Stimulated activated CD8-positive, alpha-beta memory T cell treated with anti-CD3 and anti-CD28 coated beads, Interleukin-12 subunit alpha, Interleukin-12 subunit beta, amount 100 ng/mL, for 1 hour (primary cell): ENCODE data around the gene WDR46.
A peak's percentile ranks its signal among the peaks of the same experiment; 100 is the strongest.

ENCODE experiments used
- DNase-seq: peaks from one replicate; pipeline ENCODE4 v3.0.0-alpha.2; 2020; ENCODE audit warnings: low read depth

WDR46 gene

GRCh38 chr6:33288921-33289783 is at the start of gene WDR46, which contains the start of gene PFDN6:
Gene WDR46, minus strand, starts transcription at chr6:33289239. Its CDS starts 69 bp downstream, at chr6:33289170.
Gene PFDN6, plus strand, starts transcription at chr6:33289601. Its CDS starts 256 bp downstream, at chr6:33289857.
- DNase-seq = peak; percentile 65

- no peak for DNase-seq
Measured at GRCh38 chr6:33336495-33336894, 47.5 kb upstream of the WDR46 start.

- no peak for DNase-seq
Measured at GRCh38 chr6:33335916-33336315, 46.9 kb upstream of the WDR46 start.

- DNase-seq = no peak
Measured at GRCh38 chr6:33333666-33334065, 44.6 kb upstream of the WDR46 start.

GRCh38 chr6:33330736-33331135 is 41.7 kb upstream of the WDR46 start:
- no peak for DNase-seq

GRCh38 chr6:33329058-33329457 is 40.0 kb upstream of the WDR46 start:
- DNase-seq = no peak

GRCh38 chr6:33324125-33324524 is 35.1 kb upstream of the WDR46 start:
- no peak for DNase-seq

GRCh38 chr6:33323623-33323948 is 34.5 kb upstream of the WDR46 start:
- no peak for DNase-seq

- DNase-seq = no peak
Measured at GRCh38 chr6:33321227-33321626, 32.2 kb upstream of the WDR46 start.

- DNase-seq = no peak
Measured at GRCh38 chr6:33320315-33321181, 31.5 kb upstream of the WDR46 start.

- no peak for DNase-seq
Measured at GRCh38 chr6:33319939-33320314, 30.9 kb upstream of the WDR46 start.

- DNase-seq = no peak
Measured at GRCh38 chr6:33318426-33319073, 29.5 kb upstream of the WDR46 start.

- DNase-seq = peak; percentile 90
Measured at GRCh38 chr6:33317669-33318425, 28.8 kb upstream of the WDR46 start, which contains the start of gene ZBTB22. Gene ZBTB22, minus strand, starts transcription at chr6:33317744. Its CDS starts 828 bp downstream, at chr6:33316916.

GRCh38 chr6:33317419-33317668 is 28.3 kb upstream of the WDR46 start:
- peak; percentile 45 for DNase-seq

- no peak for DNase-seq
Measured at GRCh38 chr6:33316603-33317418, 27.8 kb upstream of the WDR46 start.

GRCh38 chr6:33315793-33316602 is 27.0 kb upstream of the WDR46 start:
- DNase-seq = no peak

GRCh38 chr6:33314943-33315792 is 26.1 kb upstream of the WDR46 start:
- DNase-seq = no peak

GRCh38 chr6:33314515-33314942 is 25.5 kb upstream of the WDR46 start:
- peak; percentile 55 for DNase-seq
